HCT116 (cell line): ENCODE data around the gene MPV17. TPM values are rescaled to one million over a fixed set of nuclear protein-coding genes. Genes with fewer than 3 reads are reported as not detected.

ENCODE experiments used
- ATAC-seq: fragments of 200-7000 bp; cut with Tn5 transposase; 2 replicates; pipeline ENCODE4 v1.9.1; 2020; ENCODE audit warnings: mild to moderate bottlenecking, moderate library complexity
- BruUV-seq: library from RNA; stranded (reverse); fragments of 400-500 nt; replicated peaks from 2 replicates; lab custom pipeline; 2021; lab: Mats Ljungman, UMichigan
- CTCF ChIA-PET: fragments of 300-600 bp; sonication (Branson Sonifier 250); formaldehyde crosslinking; loops from one replicate; lab custom pipeline; 2021; ENCODE audit warnings: antibody characterized with exemption; lab: Charles Lee
- POLR2A ChIA-PET: fragments of 300-600, 350-600 bp; sonication (Branson Sonifier 250); formaldehyde crosslinking; loops from one replicate; lab custom pipeline; 2021; ENCODE audit warnings: antibody characterized with exemption; lab: Charles Lee
- RAD21 ChIA-PET, 2 experiments: fragments of 300-600 bp; sonication (Branson Sonifier 250); formaldehyde crosslinking; loops; one replicate each; lab custom pipeline; 2023; ENCODE audit warnings: low total read pairs in 2 of 2; ENCODE audit not compliant: uncharacterized antibody in 2 of 2, unreplicated experiment in 2 of 2, low non-redundant PET in 1 of 2; lab: Charles Lee
- DNase-seq: peaks from one replicate; pipeline ENCODE4 v3.0.0-alpha.2; 2010; ENCODE audit warnings: low read depth, low spot score
- H2AFZ ChIP-seq: fragments of 200-600 bp; shearing (Covaris generic), sonication (generic); 2 replicates; pipeline ENCODE4 v1.6.1; 2017; ENCODE audit warnings: low read depth, mixed run types, mixed read lengths, antibody characterized with exemption, low read length; ENCODE audit not compliant: poor library complexity, severe bottlenecking
- H3K27ac ChIP-seq: 2 replicates; pipeline ENCODE4 v1.5.1; 2012; ENCODE audit warnings: low read depth, low read length
- H3K27me3 ChIP-seq: fragments of 200-600 bp; sonication (generic); 2 replicates; pipeline ENCODE4 v1.6.1; 2016; ENCODE audit warnings: mixed run types, low read length, mixed read lengths; ENCODE audit not compliant: insufficient read depth
- H3K36me3 ChIP-seq, 2 experiments: fragments of 200-500 bp in 1 of 2; fragments of 200-600 bp in 1 of 2; sonication (Bioruptor generic) in 1 of 2; sonication (generic) in 1 of 2; 2 replicates each; pipeline versions ENCODE4 v1.5.1 to v1.6.1; 2014 to 2016; ENCODE audit warnings: low read length in 2 of 2, inconsistent platforms in 1 of 2, mixed read lengths in 1 of 2, mixed run types in 1 of 2; ENCODE audit not compliant: insufficient read depth in 2 of 2, control insufficient read depth in 1 of 2
- H3K4me1 ChIP-seq, 2 experiments: fragments of 200-600 bp in 1 of 2; sonication (generic) in 1 of 2; 2 replicates each; pipeline versions ENCODE4 v1.5.1 to v1.6.1; 2012 to 2017; ENCODE audit warnings: low read length in 2 of 2, inconsistent platforms in 1 of 2, mild to moderate bottlenecking in 1 of 2, mixed read lengths in 1 of 2, mixed run types in 1 of 2, moderate library complexity in 1 of 2; ENCODE audit not compliant: insufficient read depth in 2 of 2, control insufficient read depth in 1 of 2
- H3K4me2 ChIP-seq: fragments of 200-600 bp; sonication (generic); 2 replicates; pipeline ENCODE4 v1.6.1; 2017; ENCODE audit warnings: mixed run types, low read length, mixed read lengths
- H3K4me3 ChIP-seq, 2 experiments: fragments of 200-600 bp in 1 of 2; sonication (generic) in 1 of 2; replicated peaks in 1 of 2; 2 replicates each; pipeline ENCODE4 v1.5.1; 2011 to 2016; ENCODE audit warnings: low read length in 2 of 2, control low read depth in 1 of 2, low read depth in 1 of 2, mild to moderate bottlenecking in 1 of 2, mixed read lengths in 1 of 2, mixed run types in 1 of 2
- H3K79me2 ChIP-seq: fragments of 200-600 bp; sonication (generic); 2 replicates; pipeline ENCODE4 v1.6.1; 2017; ENCODE audit warnings: mild to moderate bottlenecking, mixed run types, low read length, moderate library complexity, mixed read lengths; ENCODE audit not compliant: insufficient read depth
- H3K9ac ChIP-seq: fragments of 200-600 bp; sonication (generic); 2 replicates; pipeline ENCODE4 v1.6.1; 2016; ENCODE audit warnings: low read length, mixed read lengths
- H3K9me2 ChIP-seq: fragments of 200-600 bp; sonication (generic), shearing (Covaris generic); 2 replicates; pipeline ENCODE4 v1.6.1; 2017; ENCODE audit warnings: mixed run types, mild to moderate bottlenecking, moderate library complexity; ENCODE audit not compliant: insufficient read depth
- H3K9me3 ChIP-seq, 2 experiments: fragments of 200-500 bp in 1 of 2; fragments of 200-600 bp in 1 of 2; sonication (Bioruptor generic) in 1 of 2; sonication (generic) in 1 of 2; 2 replicates each; pipeline ENCODE4 v1.6.1; 2014 to 2017; ENCODE audit warnings: low read length in 2 of 2, mixed read lengths in 2 of 2, inconsistent platforms in 1 of 2, low read depth in 1 of 2, mild to moderate bottlenecking in 1 of 2, mixed run types in 1 of 2, moderate library complexity in 1 of 2; ENCODE audit not compliant: control insufficient read depth in 1 of 2, insufficient read depth in 1 of 2
- H4K20me1 ChIP-seq: fragments of 200-600 bp; sonication (generic), shearing (Covaris generic); 2 replicates; pipeline ENCODE4 v1.6.1; 2017; ENCODE audit warnings: mixed run types, mild to moderate bottlenecking, moderate library complexity; ENCODE audit not compliant: insufficient read depth
- CTCF ChIP-seq, 3 experiments: fragments of 200-600 bp in 1 of 3; sonication (generic) in 1 of 3; IDR thresholded peaks in 2 of 3; conservative IDR thresholded peaks in 1 of 3; 2 replicates each; pipeline ENCODE4 v1.5.1; 2012 to 2017; ENCODE audit warnings: low read depth in 2 of 3, low read length in 2 of 3, antibody characterized with exemption in 1 of 3, borderline replicate concordance in 1 of 3, control low read depth in 1 of 3, mild to moderate bottlenecking in 1 of 3, mixed read lengths in 1 of 3, mixed run types in 1 of 3, moderate library complexity in 1 of 3; ENCODE audit not compliant: insufficient read depth in 1 of 3
- ELF1 ChIP-seq: IDR thresholded peaks from 2 replicates; pipeline ENCODE4 v1.6.1; 2012; ENCODE audit warnings: low read depth, borderline replicate concordance
- EZH2 ChIP-seq: fragments of 200-600 bp; sonication (generic); IDR thresholded peaks from 2 replicates; pipeline ENCODE4 v1.6.1; 2017; ENCODE audit warnings: antibody characterized with exemption, mixed run types
- EZH2phosphoT487 ChIP-seq: fragments of 200-600 bp; IDR thresholded peaks from 2 replicates; pipeline ENCODE4 v1.6.1; 2018; ENCODE audit warnings: antibody characterized with exemption, borderline replicate concordance
- RAD21 ChIP-seq: IDR thresholded peaks from 2 replicates; pipeline ENCODE4 v1.6.1; 2012; ENCODE audit warnings: low read depth, mild to moderate bottlenecking
- SP1 ChIP-seq: IDR thresholded peaks from 2 replicates; pipeline ENCODE4 v1.6.1; 2012; ENCODE audit warnings: low read depth
- SRF ChIP-seq: IDR thresholded peaks from 2 replicates; pipeline ENCODE4 v1.6.1; 2012; ENCODE audit warnings: low read depth
- ZBTB33 ChIP-seq: IDR thresholded peaks from 2 replicates; pipeline ENCODE4 v1.6.1; 2011; ENCODE audit warnings: mild to moderate bottlenecking, low read length, moderate library complexity; ENCODE audit not compliant: insufficient replicate concordance; ENCODE audit errors: extremely low read depth
- ZFX ChIP-seq: fragments of 450-650 bp; IDR thresholded peaks from 2 replicates; pipeline ENCODE4 v1.6.1; 2017
- intact Hi-C: fragments of 100-400 bp; cut with micrococcal nuclease; formaldehyde crosslinking; loops from 2 replicates; pipeline ENCODE4 v1.10.0; 2022
- total RNA-seq: library from RNA; stranded (reverse); gene quantifications from one replicate; pipeline ENCODE4 v1.2.1, GENCODE V29; 2021; ENCODE audit not compliant: unreplicated experiment

Gene MPV17
- total RNA-seq, 1 experiment from 2014 or later, result 55.4 TPM

GRCh38 chr2:27307287-27307544, 15.7 kb downstream of the MPV17 start:
- Histone ChIP-seq H4K20me1 (no peaks in the 10 kb centered on the region), H3K27ac (no peak overlapping the region), H3K9ac (no peak overlapping the region)
- POLR2A ChIA-PET, result no interaction called here
- CTCF ChIA-PET, result no interaction called here
- BruUV-seq, result no TSS peak
- intact Hi-C loops, result no loop called here
- no peak for ATAC-seq
- TF ChIP-seq EZH2phosphoT487, result no peak
- TF ChIP-seq RAD21, result no peak
- TF ChIP-seq CTCF (IDR thresholded peaks at IDR 0.05 in 2 of 3, conservative IDR thresholded peaks at IDR 0.05 in 1 of 3; ENCODE audit: borderline replicate concordance in 1 of 3, insufficient read depth in 1 of 3, low read depth in 2 of 3, low read length in 2 of 3), result no peak
- no peak for TF ChIP-seq SRF
- TF ChIP-seq ZBTB33, result no peak
- TF ChIP-seq ZFX, result no peak
- TF ChIP-seq EZH2, result no peak
- no peak for TF ChIP-seq SP1
- no peak for TF ChIP-seq ELF1
- TF ChIP-seq, all 23 proteins: peak for 0
- Histone ChIP-seq H3K9me3 (no peaks in the 10 kb centered on the region), H3K27me3 (no peaks in the 10 kb centered on the region), H3K4me1 (peaks cover 0 to 8% of the 10 kb centered on the region in 2 experiments; a peak in 3 of 4 replicates), H3K9me2 (no peaks in the 10 kb centered on the region), H2AFZ (no peak overlapping the region), H3K36me3 (peaks cover 0 to 5% of the 10 kb centered on the region in 2 experiments; a peak in 1 of 4 replicates), H3K79me2 (no peaks in the 10 kb centered on the region), H3K4me2 (no peak overlapping the region), H3K4me3 (no peak overlapping the region)
- RAD21 ChIA-PET, result no interaction called here
- DNase-seq, result no peak
